Central memory CD8-positive, alpha-beta T cell (primary cell): ENCODE results near the gene MPP4.
A peak's percentile ranks its signal among the peaks of the same experiment; 100 is the strongest.

Source experiments
- ATAC-seq: fragments of 150-1000 bp; cut with Tn5 transposase; replicated peaks from 2 replicates; pipeline ENCODE4 v1.10.0; 2022; ENCODE audit warnings: mild to moderate bottlenecking, moderate FRiP score, moderate number of reproducible peaks; ENCODE audit not compliant: poor library complexity, severe bottlenecking; ENCODE audit errors: extremely low read depth
- DNase-seq, 2 donors: peaks; one replicate each; pipeline ENCODE4 v3.0.0; 2021; ENCODE audit warnings: low spot score in 2 of 2
- H3K27ac Mint-ChIP-seq: one replicate; pipeline ENCODE4 v1.8.0; 2022; ENCODE audit warnings: low read depth, mild to moderate bottlenecking, moderate library complexity, mixed read lengths
- H3K27me3 Mint-ChIP-seq: one replicate; pipeline ENCODE4 v1.8.0; 2022; ENCODE audit warnings: mixed read lengths
- H3K36me3 Mint-ChIP-seq: one replicate; pipeline ENCODE4 v1.8.0; 2022; ENCODE audit warnings: mild to moderate bottlenecking, moderate library complexity, mixed read lengths; ENCODE audit not compliant: insufficient read depth
- H3K4me1 Mint-ChIP-seq: one replicate; pipeline ENCODE4 v1.8.0; 2022; ENCODE audit warnings: mixed read lengths
- H3K4me3 Mint-ChIP-seq: one replicate; pipeline ENCODE4 v1.8.0; 2022; ENCODE audit warnings: mild to moderate bottlenecking, moderate library complexity, mixed read lengths
- H3K9me3 Mint-ChIP-seq: one replicate; pipeline ENCODE4 v1.8.0; 2022; ENCODE audit warnings: mixed read lengths

MPP4 gene

GRCh38 chr2:201642579-201643215 is 55.7 kb downstream of the MPP4 start:
- peak overlapping the region; percentile 95 for H3K27ac Mint-ChIP-seq
- peak overlapping the region; percentile 88 for H3K4me3 Mint-ChIP-seq
- H3K27me3 Mint-ChIP-seq = no peaks in the 10 kb centered on the region
- peaks cover 8% of the 10 kb centered on the region for H3K36me3 Mint-ChIP-seq
- ATAC-seq = peak; percentile 87
- peak; percentile 79 to 80 for DNase-seq
- no peaks in the 10 kb centered on the region for H3K9me3 Mint-ChIP-seq
- H3K4me1 Mint-ChIP-seq = peaks cover 12% of the 10 kb centered on the region

- Mint-ChIP-seq H3K4me3 (peak overlapping the region; percentile 88), H3K9me3 (no peaks in the 10 kb centered on the region), H3K27ac (peak overlapping the region; percentile 95), H3K4me1 (peaks cover 12% of the 10 kb centered on the region), H3K27me3 (no peaks in the 10 kb centered on the region), H3K36me3 (peaks cover 8% of the 10 kb centered on the region)
- ATAC-seq = peak; percentile 69
- DNase-seq = no peak
These were observed 56.3 kb downstream of the MPP4 start for GRCh38 chr2:201642086-201642578.

- Mint-ChIP-seq H3K4me1 (peaks cover 12% of the 10 kb centered on the region), H3K27ac (no peak overlapping the region), H3K9me3 (no peaks in the 10 kb centered on the region), H3K27me3 (no peaks in the 10 kb centered on the region), H3K36me3 (peaks cover 8% of the 10 kb centered on the region), H3K4me3 (no peak overlapping the region)
- ATAC-seq = no peak
- DNase-seq = no peak
These were observed 59.2 kb downstream of the MPP4 start for GRCh38 chr2:201639205-201639604.

DNA sequence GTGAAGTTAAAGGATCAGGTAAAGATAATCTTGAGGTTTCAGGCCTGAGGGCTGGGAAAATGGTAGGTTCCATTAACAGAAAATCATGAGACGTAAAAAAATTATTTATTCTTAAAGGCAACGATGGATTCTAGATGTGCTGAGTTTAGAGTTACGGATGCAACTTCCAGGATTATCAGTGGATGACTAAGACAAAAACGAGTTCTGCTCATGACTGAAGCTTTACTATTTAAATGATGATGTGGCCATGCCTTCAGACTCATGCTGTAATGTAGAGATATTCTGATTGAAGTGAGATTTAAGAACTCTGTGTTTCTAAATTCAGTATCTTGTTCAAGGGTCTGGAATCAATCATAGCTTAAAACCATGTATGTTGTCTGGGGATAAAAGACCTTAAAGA is 60.1 kb downstream of the MPP4 start:
- DNase-seq = no peak
- H3K9me3 Mint-ChIP-seq = no peaks in the 10 kb centered on the region
- no peak overlapping the region for H3K4me3 Mint-ChIP-seq
- H3K36me3 Mint-ChIP-seq = peaks cover 8% of the 10 kb centered on the region
- H3K4me1 Mint-ChIP-seq = peaks cover 6% of the 10 kb centered on the region
- no peak for ATAC-seq
- no peaks in the 10 kb centered on the region for H3K27me3 Mint-ChIP-seq
- H3K27ac Mint-ChIP-seq = no peak overlapping the region

DNA sequence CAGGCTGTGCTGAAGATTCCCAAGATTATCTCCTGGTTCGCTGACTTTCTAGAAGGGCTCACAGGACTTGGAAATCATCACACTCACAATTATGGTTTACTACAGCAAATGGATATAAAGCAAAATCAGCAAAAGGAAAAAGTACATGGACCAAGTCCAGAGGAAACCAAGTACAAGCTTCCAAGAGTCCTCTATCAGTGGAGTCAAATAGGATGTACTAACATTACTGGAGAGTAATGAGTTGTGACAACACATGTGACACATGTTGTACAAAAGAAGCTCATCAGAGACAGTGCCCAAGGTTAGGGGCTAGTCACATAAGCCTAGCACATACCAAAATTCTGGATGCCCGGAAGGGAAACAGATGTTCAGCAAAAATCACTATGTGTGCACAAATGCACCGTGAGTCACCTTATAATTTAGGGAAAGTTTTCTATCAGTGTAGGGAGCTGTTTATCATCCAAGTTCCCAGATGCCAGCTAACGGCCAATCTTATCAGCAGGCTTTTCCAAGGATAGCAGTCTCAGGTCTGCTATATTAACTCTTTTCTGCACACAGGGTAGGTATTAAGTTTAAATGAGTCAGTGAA is 64.7 kb downstream of the MPP4 start:
- ATAC-seq = no peak
- no peaks in the 10 kb centered on the region for H3K9me3 Mint-ChIP-seq
- no peak overlapping the region for H3K27ac Mint-ChIP-seq
- peaks cover 1% of the 10 kb centered on the region for H3K36me3 Mint-ChIP-seq
- H3K4me3 Mint-ChIP-seq = no peak overlapping the region
- no peaks in the 10 kb centered on the region for H3K4me1 Mint-ChIP-seq
- H3K27me3 Mint-ChIP-seq = no peaks in the 10 kb centered on the region
- no peak for DNase-seq

DNA sequence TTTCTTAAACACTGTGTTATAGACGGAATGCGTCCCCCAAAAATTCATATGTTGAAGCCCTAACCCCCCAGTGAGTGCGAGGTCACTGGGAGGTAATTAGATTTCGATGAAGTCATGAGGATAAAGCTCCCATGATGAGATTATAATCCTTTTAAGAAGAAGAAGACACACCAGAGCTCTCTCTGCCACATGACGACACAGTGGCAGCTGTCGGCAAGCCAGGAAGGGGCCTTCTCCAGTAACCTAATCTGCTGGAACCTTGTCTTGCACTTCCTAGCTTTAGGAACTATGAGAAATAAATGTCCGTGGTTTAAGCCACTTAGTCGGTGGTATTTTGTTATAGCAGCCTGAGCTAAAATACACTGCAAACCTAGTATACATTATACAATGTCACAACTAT is 67.4 kb downstream of the MPP4 start:
- Mint-ChIP-seq H3K9me3 (no peaks in the 10 kb centered on the region), H3K4me3 (no peak overlapping the region), H3K36me3 (peaks cover 1% of the 10 kb centered on the region), H3K4me1 (no peaks in the 10 kb centered on the region), H3K27me3 (no peaks in the 10 kb centered on the region), H3K27ac (no peak overlapping the region)
- ATAC-seq (no peak), DNase-seq (no peak)

- Mint-ChIP-seq H3K9me3 (no peaks in the 10 kb centered on the region), H3K4me1 (no peaks in the 10 kb centered on the region), H3K27me3 (no peaks in the 10 kb centered on the region), H3K4me3 (no peak overlapping the region), H3K27ac (no peak overlapping the region), H3K36me3 (peaks cover 1% of the 10 kb centered on the region)
- DNase-seq (no peak), ATAC-seq (no peak)
These were observed 67.9 kb downstream of the MPP4 start for GRCh38 chr2:201630577-201630976.

- H3K4me1 Mint-ChIP-seq = no peaks in the 10 kb centered on the region
- H3K4me3 Mint-ChIP-seq = no peak overlapping the region
These were observed 69.9 kb downstream of the MPP4 start for GRCh38 chr2:201628545-201628944.

GRCh38 chr2:201622306-201622970 is 76.0 kb downstream of the MPP4 start:
- H3K9me3 Mint-ChIP-seq = no peaks in the 10 kb centered on the region
- no peak overlapping the region for H3K27ac Mint-ChIP-seq
- DNase-seq = no peak

More at GRCh38 chr2:201628545-201628944, 69.9 kb downstream of the MPP4 start:
- no peak for ATAC-seq
- peaks cover 1% of the 10 kb centered on the region for H3K36me3 Mint-ChIP-seq
- no peaks in the 10 kb centered on the region for H3K9me3 Mint-ChIP-seq
- no peak for DNase-seq
- no peaks in the 10 kb centered on the region for H3K27me3 Mint-ChIP-seq
- H3K27ac Mint-ChIP-seq = no peak overlapping the region

DNA sequence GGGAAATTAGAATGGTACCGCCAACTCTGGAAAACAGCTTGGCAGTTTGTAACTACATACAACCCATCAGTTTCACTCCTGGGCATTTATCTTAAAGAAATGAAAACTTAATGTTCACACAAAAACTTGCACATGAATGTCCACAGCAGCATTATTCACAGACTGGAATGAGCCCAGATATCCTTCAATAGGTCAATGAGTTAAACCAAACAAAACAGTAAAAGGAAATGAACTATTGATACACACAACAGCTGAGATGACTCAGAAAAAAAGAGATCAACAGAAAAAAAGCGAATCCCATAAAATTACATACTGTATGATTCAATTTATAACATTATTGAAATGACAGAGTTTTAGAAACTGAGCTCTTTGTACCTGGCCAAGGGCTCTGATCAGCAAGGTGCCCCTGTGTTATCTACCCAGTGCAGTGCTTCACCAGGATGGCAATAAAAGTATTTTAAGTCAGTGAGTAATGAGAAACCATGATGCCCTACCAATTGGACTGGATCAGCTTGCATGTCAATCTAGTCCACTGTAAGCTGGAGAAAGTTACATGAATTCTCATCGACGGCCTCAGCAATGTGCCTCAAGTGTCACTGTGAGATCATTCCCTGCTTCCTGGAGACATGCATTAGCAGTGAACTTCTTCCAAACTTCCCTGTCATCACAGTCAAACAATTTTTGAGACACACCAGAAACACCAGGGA is 77.0 kb downstream of the MPP4 start:
- no peaks in the 10 kb centered on the region for H3K36me3 Mint-ChIP-seq

More at GRCh38 chr2:201622306-201622970, 76.0 kb downstream of the MPP4 start:
- no peak for ATAC-seq
- Mint-ChIP-seq H3K4me3 (no peak overlapping the region), H3K4me1 (no peaks in the 10 kb centered on the region), H3K27me3 (no peaks in the 10 kb centered on the region), H3K36me3 (no peaks in the 10 kb centered on the region)

DNA sequence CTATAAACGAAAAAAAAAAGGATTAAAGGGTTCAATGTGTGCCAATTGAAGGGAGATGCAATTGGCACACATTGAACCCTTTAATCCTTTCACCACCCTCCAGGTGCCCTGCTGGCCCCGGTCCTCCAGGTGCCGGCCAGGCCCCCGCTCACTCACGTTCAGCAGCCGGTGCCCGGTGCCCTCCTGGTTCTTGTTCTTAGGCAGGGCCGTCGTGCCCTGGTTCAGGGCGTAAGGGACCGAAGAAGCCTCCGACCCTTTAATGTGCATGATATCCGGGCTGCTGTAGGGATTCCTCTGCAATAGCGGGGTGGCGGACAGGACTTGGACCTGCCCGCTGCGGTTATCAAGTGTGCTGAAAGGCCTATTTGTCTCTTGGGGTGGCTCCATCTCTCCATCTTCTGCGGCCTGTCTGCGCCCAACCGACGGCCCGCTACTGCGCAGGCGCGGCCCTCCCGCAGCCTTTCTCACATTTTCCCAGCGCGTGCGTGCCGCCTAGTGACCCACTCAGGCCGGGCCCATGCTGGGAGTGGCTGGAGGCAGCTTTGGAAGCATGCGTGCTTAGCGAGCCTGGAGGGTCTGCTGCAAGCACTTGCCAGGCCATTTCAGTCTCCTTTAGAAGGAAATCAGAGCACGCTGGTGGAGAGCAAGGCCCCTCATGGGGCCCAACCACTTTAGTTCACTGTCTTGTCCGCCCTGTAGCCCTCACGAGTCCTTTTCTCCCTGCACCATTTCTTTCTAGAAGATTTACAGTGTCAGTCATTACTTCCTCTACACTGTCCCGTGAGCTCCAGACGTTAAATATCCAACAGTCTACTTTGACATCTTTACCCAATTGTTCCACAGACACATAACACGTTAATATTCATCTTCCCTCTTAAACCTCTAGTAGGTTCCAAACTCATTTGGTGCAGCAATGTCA is 79.4 kb downstream of the MPP4 start:
- no peak overlapping the region for H3K27ac Mint-ChIP-seq
- H3K4me1 Mint-ChIP-seq = no peaks in the 10 kb centered on the region
- no peak overlapping the region for H3K4me3 Mint-ChIP-seq
- no peaks in the 10 kb centered on the region for H3K9me3 Mint-ChIP-seq
- DNase-seq (no peak), ATAC-seq (no peak)
- H3K27me3 Mint-ChIP-seq = peaks cover 5% of the 10 kb centered on the region
- no peaks in the 10 kb centered on the region for H3K36me3 Mint-ChIP-seq

More for the DNA sequence above, 77.0 kb downstream of the MPP4 start:
- no peaks in the 10 kb centered on the region for H3K27me3 Mint-ChIP-seq
- no peaks in the 10 kb centered on the region for H3K4me1 Mint-ChIP-seq
- H3K27ac Mint-ChIP-seq = no peak overlapping the region
- no peaks in the 10 kb centered on the region for H3K9me3 Mint-ChIP-seq
- no peak overlapping the region for H3K4me3 Mint-ChIP-seq
- no peak for DNase-seq
- ATAC-seq = no peak

- Mint-ChIP-seq H3K9me3 (no peaks in the 10 kb centered on the region), H3K4me3 (no peak overlapping the region), H3K27me3 (peaks cover 68% of the 10 kb centered on the region), H3K4me1 (no peaks in the 10 kb centered on the region), H3K36me3 (no peaks in the 10 kb centered on the region), H3K27ac (no peak overlapping the region)
- DNase-seq = no peak
- ATAC-seq = no peak
These were observed 90.4 kb downstream of the MPP4 start for GRCh38 chr2:201608021-201608420.
